Heart right ventricle (tissue), 16 donors: ENCODE measurements around the gene PPARG. TPM values are rescaled to one million over a fixed set of nuclear protein-coding genes. Genes with fewer than 3 reads are reported as not detected.

Source experiments
- ATAC-seq, 8 donors: fragments of 200-7000 bp; cut with Tn5 transposase; one replicate each; pipeline ENCODE4 v1.9.1; 2020; ENCODE audit warnings: mild to moderate bottlenecking in 8 of 8, moderate library complexity in 8 of 8, moderate number of reproducible peaks in 1 of 8
- DNase-seq, 2 donors: peaks; one replicate each; pipeline ENCODE4 v3.0.0-alpha.2; 2020
- H3K27ac ChIP-seq, 10 donors: fragments of 200-600 bp; sonication (generic) in 2 of 10; one replicate each; pipeline versions ENCODE4 v1.5.0 to v1.8.0; 2020 to 2022; ENCODE audit warnings: mild to moderate bottlenecking in 3 of 10
- H3K27me3 ChIP-seq, 7 donors: fragments of 200-600 bp; one replicate each; pipeline ENCODE4 v1.8.0; 2021 to 2022; ENCODE audit warnings: mild to moderate bottlenecking in 2 of 7
- H3K36me3 ChIP-seq, 9 donors: fragments of 200-600 bp; sonication (generic) in 1 of 9; one replicate each; pipeline versions ENCODE4 v1.5.0 to v1.8.0; 2020 to 2022; ENCODE audit warnings: mild to moderate bottlenecking in 2 of 9
- H3K4me1 ChIP-seq, 9 donors: fragments of 200-600 bp; sonication (generic) in 1 of 9; one replicate each; pipeline versions ENCODE4 v1.5.0 to v1.8.0; 2020 to 2022; ENCODE audit warnings: mild to moderate bottlenecking in 4 of 9
- H3K4me3 ChIP-seq, 10 donors: fragments of 200-600 bp; sonication (generic) in 2 of 10; one replicate each; pipeline versions ENCODE4 v1.5.0 to v1.8.0; 2020 to 2022; ENCODE audit warnings: mild to moderate bottlenecking in 7 of 10, moderate library complexity in 2 of 10
- H3K9me3 ChIP-seq, 11 donors: fragments of 200-600 bp in 10 of 11; sonication (generic) in 2 of 11; one replicate each; pipeline versions ENCODE4 v1.5.0 to v1.8.0; 2013 to 2022; ENCODE audit warnings: mild to moderate bottlenecking in 2 of 11, control low read depth in 1 of 11, moderate library complexity in 1 of 11
- CTCF ChIP-seq, 9 donors: fragments of 200-600 bp; sonication (generic) in 2 of 9; IDR thresholded peaks; one replicate each; pipeline versions ENCODE4 v1.5.0 to v1.8.0; 2021 to 2022; ENCODE audit warnings: antibody characterized with exemption in 9 of 9, mild to moderate bottlenecking in 5 of 9, moderate library complexity in 1 of 9
- WGBS, 2 donors: extraction: QIAGEN DNeasy Blood & Tissue Kit; methylation state at CpG; one replicate each; pipeline ENCODE4 v1.1.7; 2013; ENCODE audit warnings: inconsistent platforms in 1 of 2; 5-methylcytosine and 5-hydroxymethylcytosine counted together
- intact Hi-C, 10 donors: fragments of 100-400 bp; cut with DNase I; formaldehyde crosslinking; loops; one replicate each; pipeline versions ENCODE4 v1.11.1 to v1.14.2; 2022
- polyA plus RNA-seq, 2 donors: library from polyadenylated mRNA; stranded (reverse); fragments of 200-250 nt; gene quantifications; one replicate each; pipeline ENCODE4 v1.2.3, GENCODE V29; 2013
- total RNA-seq, 10 donors: library from RNA; stranded (reverse); fragmentation: NEBNext Ultra II Directional in 3 of 10; extraction: Animal tissue kit (Norgen Biotek cat#: 25700) in 3 of 10; gene quantifications; one replicate each; pipeline versions ENCODE4 v1.2.1 to v1.2.4, GENCODE V29; 2021 to 2023
- donor health status: Arrhythmogenic right ventricular cardiomyopathy.
- donor health status: ischemic (EF 13 %, LVEDD 7.1; RV severe dilation, severe dysfunction).
- donor health status: healthy with polysubstance abuse.
- donor health status: DM: no; HTN: yes; CAD: no.
- donor health status: DM: no; HTN: no; CAD: no.
- donor health status: ischemic (EF 25% LVEDD 6.9; RV normal size, moderate dysfunction).
- donor health status: ischemic (EF 25% LVEDD 5.7; RV mildly dilated, moderate dysfunction).
- donor health status: healthy.
- donor health status: DM: yes; HTN: yes; CAD: no.
- donor health status: Ischemic cardiomyopathy.
- donor health status: ischemic (EF 35%, LVEDD 5.7; RV mildly dilated, moderate dysfunction).
- donor health status: nonischemic (EF 11% LVEDD 7.7; RV severe dilation, severe dysfunction).
- donor health status: DM: yes; HTN: yes; CAD: no.
- donor health status: PGD.
- donor health status: ischemic (EF 29% LVEDD 5.4; RV normal size, mild dysfunction).
- donor health status: nonischemic (EF 23%, LVEDD 6.1; RV moderate dilation, normal function).

PPARG gene
- total and polyA plus RNA-seq, 12 donors = 10.8 to 31.5 (median 14.6) TPM

GRCh38 chr3:12427551-12427950, 138.7 kb downstream of the PPARG start:
- H3K4me1 ChIP-seq = peaks cover 3 to 45% (median 34%) of the 10 kb centered on the region in 9 donors
- H3K4me3 ChIP-seq = no peak overlapping the region
- TF ChIP-seq CTCF (IDR thresholded peaks at IDR 0.05) = no peak
- 81 to 82% methylated on average over 4 of the region's 4 CpGs for WGBS, 2 donors
- ATAC-seq (no peak), DNase-seq (no peak)
- intact Hi-C loops = no loop called here
- H3K9me3 ChIP-seq = no peaks in the 10 kb centered on the region
- H3K36me3 ChIP-seq = no peaks in the 10 kb centered on the region
- H3K27me3 ChIP-seq = no peaks in the 10 kb centered on the region
- H3K27ac ChIP-seq = no peak overlapping the region

GRCh38 chr3:12428126-12428525, 139.3 kb downstream of the PPARG start:
- Histone ChIP-seq H3K27me3 (no peaks in the 10 kb centered on the region), H3K4me3 (no peak overlapping the region), H3K4me1 (peaks cover 3 to 42% (median 32%) of the 10 kb centered on the region in 9 donors), H3K9me3 (no peaks in the 10 kb centered on the region), H3K36me3 (no peaks in the 10 kb centered on the region), H3K27ac (no peak overlapping the region)
- intact Hi-C loops = no loop called here
- ATAC-seq (no peak), DNase-seq (no peak)
- WGBS, 2 donors = 78% methylated on average over 5 of the region's 5 CpGs
- no peak for TF ChIP-seq CTCF (IDR thresholded peaks at IDR 0.05)

GRCh38 chr3:12430086-12430485, 141.2 kb downstream of the PPARG start:
- DNase-seq (no peak), ATAC-seq (peak in 4 of 8 donors; percentile 27 to 73 (median 44))
- intact Hi-C loops = loop anchor here in 1 of 10 donors (5.0 kb wide), 1 partner anchor 47 kb away; no protein-coding TSS in a partner anchor
- H3K27me3 ChIP-seq = no peaks in the 10 kb centered on the region
- H3K9me3 ChIP-seq = no peaks in the 10 kb centered on the region
- H3K36me3 ChIP-seq = peaks cover 0 to 14% (median 6%) of the 10 kb centered on the region in 9 donors
- WGBS, 2 donors = 35 to 45% methylated on average over 5 of the region's 5 CpGs
- peaks cover 0 to 24% (median 12%) of the 10 kb centered on the region in 9 donors for H3K4me1 ChIP-seq
- TF ChIP-seq CTCF (IDR thresholded peaks at IDR 0.05) = no peak
- H3K4me3 ChIP-seq = no peak overlapping the region
- peak overlapping the region in 2 of 10 donors; percentile 1 to 21 for H3K27ac ChIP-seq

- intact Hi-C loops = loop anchor here in 1 of 10 donors (5.0 kb wide), 1 partner anchor 43 kb away; no protein-coding TSS in a partner anchor
- no peak overlapping the region for H3K4me3 ChIP-seq
- H3K27ac ChIP-seq = no peak overlapping the region
- 90 to 93% methylated on average over 6 of the region's 6 CpGs for WGBS, 2 donors
- no peak for DNase-seq
- no peak for ATAC-seq
- peaks cover 0 to 18% (median 6%) of the 10 kb centered on the region in 9 donors for H3K36me3 ChIP-seq
- H3K9me3 ChIP-seq = no peaks in the 10 kb centered on the region
- TF ChIP-seq CTCF (IDR thresholded peaks at IDR 0.05) = no peak
- H3K27me3 ChIP-seq = no peaks in the 10 kb centered on the region
- H3K4me1 ChIP-seq = peaks cover 0 to 22% (median 8%) of the 10 kb centered on the region in 9 donors
Measured at GRCh38 chr3:12433823-12434222, 145.0 kb downstream of the PPARG start.
